ENCODE results near the gene ABI1.

ABI1 gene

DNA sequence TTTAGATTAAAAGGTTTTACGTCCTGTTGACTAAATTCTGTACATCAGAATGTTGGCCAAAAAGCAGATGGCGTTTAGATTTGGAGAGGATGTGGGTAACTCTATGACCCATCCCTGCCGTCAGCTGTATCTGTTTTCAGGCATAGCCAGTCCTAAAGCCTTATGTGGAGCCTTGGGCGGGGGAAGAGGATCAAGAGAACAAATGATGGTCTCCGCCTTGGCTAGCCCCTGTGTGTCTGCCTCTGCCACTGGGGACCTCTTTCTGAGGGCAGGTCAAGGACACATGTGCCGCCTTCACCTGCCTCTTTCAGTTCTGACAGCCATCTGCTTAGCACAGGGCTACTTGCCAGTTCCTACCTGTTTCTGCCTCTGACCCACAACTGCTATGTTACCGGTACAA lies 139.2 kb downstream of the ABI1 start:
- DNase-seq (ENCODE audit: low read depth in 2 of 2, low spot score in 1 of 2) = no peak

DNA sequence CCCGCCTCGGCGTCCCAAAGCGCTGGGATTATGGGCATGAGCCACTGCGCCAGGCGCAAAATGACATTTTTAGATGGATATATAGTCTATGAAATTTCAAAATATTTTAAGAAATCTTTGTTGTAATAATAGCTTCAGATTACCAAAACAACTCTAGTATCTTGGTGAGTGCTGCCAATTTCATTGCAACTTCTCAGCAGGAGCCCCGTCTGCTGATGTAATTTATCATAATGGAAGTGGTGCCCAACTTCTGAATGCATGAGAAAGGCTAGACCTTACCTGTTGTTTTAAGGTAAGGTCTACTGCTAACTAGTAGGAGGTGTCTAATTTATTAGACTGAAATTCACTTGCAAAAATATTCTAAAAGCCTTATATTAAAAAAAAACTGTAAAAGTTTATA lies 143.3 kb downstream of the ABI1 start:
- DNase-seq (ENCODE audit: low read depth in 2 of 2, low spot score in 1 of 2) = no peak

DNA sequence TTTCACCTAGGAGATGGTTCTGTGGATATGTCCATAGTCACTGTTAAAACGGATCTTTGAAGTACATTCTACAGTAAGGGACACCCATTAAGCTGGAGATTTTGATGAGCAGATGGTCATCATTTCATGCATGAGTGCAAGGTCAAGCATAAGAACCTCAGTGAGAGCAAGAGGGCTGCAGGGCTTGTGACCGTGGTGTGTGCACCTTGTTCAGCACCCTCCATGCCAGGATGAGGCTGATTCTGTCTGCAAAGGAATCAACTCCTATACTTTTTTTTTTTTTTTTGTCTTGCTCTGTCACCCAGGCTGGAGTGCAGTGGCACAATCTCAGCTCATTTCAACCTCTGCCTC lies 145.6 kb downstream of the ABI1 start:
- DNase-seq (ENCODE audit: low read depth in 2 of 2, low spot score in 1 of 2) = no peak

DNA sequence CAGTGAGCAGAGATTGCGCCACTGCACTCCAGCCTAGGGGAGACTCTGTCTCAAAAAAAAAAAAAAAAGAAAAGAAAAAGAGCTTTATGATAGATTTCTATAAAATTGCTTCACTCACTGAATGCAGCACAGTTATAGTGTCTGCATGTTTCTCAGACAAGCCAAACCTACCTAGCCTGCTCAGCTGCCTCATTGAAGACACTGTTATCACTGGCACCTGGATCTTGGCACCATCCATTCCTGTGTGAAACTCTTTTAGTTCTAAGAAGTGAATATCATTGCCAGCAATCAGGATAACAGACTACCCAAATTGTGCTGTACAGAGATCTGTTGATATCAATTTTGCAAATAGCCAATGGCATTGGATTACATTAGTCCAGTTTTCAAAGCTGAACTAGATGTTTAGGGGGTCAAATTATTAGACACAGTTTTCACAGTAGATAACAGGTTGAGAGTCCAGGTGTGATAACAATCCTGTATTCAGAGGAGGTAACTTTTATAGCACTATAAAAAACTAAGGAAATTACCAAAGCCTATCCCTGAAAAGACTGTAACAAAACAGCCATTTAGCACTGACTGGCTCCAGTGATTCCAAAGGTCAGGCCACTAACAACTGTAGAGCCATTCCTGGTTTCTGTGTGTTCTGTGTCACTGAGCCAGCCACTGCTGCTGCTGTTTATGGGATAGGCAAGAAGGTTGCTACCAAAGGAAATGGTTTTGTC lies 146.2 kb downstream of the ABI1 start:
- no peak for DNase-seq (ENCODE audit: low read depth in 2 of 2, low spot score in 1 of 2)

DNA sequence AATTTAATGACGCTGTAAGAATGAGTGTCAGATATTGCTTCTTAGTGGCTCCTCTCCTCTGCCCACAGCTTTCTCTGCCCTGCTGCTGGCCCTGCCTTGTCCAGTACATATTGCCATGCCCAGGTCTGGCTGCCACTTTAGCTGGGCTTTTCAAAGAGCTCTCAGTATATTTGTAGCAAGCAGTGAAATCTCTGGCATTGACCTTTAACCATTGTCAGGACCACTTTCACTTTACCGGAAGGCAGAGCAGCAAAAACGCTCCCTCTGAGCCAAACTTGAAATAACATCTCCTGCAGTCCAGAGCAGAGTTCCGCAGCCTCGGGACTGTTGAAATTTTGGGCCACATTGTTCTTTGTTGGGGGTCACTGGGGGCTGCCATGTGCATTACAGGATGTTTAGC lies 149.4 kb downstream of the ABI1 start:
- DNase-seq (ENCODE audit: low read depth in 2 of 2, low spot score in 1 of 2) = no peak

DNA sequence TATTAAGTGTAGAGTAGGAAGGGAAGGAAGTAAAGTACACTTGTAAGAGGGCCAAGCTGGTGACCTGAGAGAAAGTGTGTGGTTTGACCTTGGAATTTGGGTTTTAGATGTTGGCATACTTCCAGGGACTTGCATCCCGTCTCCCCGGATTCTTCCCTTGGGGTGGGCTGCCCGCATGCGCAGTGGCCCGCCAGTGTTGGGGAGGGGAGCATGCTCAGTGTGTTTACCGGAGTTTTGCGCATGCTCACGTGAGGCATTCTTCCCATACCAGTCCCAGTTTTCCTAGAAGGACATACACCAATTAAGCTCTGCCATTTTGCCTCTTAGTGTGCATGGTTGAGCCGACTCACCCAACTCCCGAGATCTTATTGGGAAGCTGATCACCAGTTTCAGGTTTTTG lies 153.8 kb downstream of the ABI1 start:
- DNase-seq (ENCODE audit: low read depth in 2 of 2, low spot score in 1 of 2) = no peak

DNA sequence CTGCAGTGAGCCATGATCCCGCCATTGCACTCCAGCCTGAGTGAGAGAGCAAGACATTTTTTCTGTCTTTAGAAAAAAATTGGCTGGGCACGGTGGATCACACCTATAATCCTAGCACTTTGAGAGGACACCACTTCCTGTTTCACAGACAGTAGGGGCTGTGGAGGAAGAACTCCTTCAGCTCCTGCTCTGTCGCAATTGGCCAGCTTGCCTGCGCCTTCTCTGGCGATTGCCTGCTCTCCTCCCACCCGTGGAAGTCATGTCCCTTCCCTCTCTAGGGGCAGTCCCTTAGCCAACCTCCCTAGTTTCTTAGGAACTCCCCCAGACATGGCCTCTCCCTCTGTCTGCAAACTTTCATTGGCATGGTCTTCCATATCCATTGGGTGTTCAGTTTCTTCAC lies 154.6 kb downstream of the ABI1 start:
- no peak for DNase-seq (ENCODE audit: low read depth in 2 of 2, low spot score in 1 of 2)

DNA sequence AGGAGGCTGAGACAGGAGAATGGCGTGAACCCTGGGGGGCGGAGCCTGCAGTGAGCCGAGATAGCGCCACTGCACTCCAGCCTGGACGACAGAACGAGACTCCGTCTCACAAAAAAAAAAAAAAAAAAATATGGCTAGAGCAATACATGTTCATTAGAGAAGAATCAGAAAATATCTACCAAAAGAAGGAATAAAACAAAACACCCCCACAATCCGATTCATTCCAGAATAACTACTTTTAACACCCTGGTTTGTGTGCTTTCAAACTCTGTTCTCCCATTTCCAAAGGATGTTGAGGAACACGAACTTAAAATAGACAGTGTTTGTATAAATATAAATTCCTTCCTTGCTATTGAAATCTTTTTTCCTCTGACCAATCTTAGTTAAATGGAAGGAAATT lies 156.8 kb downstream of the ABI1 start:
- DNase-seq (ENCODE audit: low read depth in 2 of 2, low spot score in 1 of 2) = no peak

DNA sequence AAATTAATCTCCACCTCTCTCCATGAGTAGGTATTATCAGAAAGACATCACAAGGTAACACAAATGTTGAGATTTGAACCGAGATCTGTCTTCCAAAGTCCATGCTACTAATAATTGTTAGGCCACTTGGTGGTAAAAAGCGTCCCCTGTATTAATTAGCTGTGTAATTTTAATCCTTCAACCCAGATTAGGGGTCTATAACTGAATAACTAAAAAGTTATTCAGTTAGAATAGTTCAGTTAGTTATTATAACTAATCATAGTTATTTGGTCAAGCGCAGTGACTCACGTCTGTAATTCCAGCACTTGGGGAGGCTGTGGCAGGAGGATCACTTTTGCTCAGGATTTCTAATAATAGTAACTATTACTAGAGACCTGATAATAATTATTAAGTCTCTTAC lies 157.7 kb downstream of the ABI1 start:
- no peak for DNase-seq (ENCODE audit: low read depth in 2 of 2, low spot score in 1 of 2)

DNA sequence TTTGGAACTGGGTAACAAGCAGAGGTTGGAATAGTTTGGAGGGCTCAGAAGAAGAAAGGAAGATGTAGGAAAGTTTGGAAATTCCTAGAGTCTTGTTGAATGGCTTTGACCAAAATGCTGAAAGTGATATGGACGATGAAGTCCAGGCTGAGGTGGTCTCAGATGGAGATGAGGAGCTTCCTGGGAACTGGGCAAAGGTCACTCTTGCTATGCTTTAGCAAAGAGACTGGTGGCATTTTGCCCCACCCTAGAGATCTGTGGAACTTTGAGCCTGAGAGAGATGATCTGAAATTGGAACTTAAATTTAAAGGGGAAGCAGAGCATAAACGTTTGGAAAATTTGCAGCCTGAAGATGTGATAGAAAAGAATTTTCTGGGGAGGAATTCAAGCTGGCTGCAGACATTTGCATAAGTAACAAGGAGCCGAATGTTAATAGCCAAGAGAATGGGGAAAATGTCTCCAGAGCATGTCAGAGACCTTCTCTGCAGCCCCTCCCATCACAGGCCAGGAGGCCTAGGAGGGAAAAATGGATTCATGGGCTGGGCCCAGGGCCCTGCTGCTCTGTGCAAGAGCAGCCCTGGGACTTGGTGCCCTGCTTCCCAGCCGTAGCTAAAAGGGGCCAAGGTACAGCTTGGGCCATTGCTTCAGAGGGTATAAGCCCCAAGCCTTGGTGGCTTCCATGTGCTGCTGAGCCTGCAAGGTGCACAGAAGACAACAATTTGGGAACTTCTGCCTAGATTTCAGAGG lies 159.7 kb downstream of the ABI1 start:
- no peak for DNase-seq (ENCODE audit: low read depth in 2 of 2, low spot score in 1 of 2)

DNA sequence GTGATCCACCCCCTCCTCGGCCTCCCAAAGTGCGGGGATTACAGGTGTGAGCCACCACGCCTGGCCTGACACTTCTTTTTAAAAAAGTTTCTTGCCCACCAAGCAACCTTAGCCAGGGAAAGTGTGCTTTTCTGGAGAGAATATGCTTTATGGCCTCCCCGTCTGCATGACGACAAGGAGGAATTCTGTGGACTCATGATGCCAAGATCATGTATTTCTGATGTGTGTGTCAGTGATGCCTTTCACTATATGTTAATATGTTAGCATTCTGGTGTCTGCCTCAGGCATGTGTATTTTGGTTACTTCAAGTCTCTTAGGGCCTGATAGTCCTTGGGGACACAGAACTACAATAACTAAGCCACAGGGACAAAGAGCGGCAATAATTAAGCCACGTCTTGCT lies 161.1 kb downstream of the ABI1 start:
- DNase-seq (ENCODE audit: low read depth in 2 of 2, low spot score in 1 of 2) = no peak

DNA sequence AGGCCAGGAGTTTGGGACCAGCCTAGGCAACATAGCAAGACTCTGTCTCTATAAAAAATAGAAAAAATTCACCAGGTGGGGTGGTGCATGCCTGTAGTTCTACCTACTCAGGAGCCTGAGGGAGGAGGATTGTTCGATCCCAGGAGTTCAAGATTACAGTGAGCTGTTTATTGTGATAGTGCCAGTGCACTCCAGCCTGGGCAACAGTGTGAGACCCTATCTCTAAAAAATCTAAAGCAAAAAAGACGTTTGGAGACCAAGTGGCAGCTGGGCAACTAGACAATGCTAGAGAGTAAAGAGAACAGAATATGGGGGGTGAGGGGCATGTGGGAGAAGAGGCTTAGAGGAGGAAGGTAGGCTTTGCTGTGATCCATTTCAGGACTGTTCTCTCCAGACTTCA lies 161.8 kb downstream of the ABI1 start:
- no peak for DNase-seq (ENCODE audit: low read depth in 2 of 2, low spot score in 1 of 2)

DNA sequence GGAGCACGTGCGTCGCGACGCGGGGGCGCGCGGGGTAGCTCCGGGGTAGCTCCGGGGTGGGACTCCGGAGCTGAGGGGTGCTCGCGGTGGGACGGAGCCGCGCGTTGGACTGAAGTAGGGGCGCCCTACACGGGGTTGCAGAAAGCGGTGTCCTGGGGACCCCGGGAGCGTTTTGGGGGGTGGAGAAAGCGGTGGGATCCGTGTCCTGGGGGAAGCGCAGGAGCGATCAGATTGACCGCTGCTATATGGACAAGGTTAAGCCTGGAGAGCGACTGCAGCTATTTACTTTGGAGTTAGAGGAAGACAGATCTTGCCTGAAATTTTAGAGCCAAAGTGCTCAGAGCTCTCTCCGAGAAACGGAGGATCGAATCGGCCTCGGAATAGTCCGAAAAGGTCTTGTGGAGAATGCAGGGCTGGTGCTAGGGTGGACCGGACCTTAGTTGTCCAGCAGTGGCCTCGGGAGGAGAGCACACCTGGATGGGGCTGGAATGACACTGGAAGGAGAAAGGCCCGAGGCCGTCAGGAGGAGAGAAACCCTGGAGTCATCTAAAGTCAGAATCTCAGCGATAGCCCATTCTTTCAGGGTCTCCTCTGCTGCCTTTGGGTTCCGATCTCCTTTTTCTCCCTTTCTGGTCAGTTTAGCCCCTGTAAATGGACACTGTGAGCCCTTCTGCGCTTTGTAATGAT lies 162.7 kb downstream of the ABI1 start:
- no peak for DNase-seq (ENCODE audit: low read depth in 2 of 2, low spot score in 1 of 2)

DNA sequence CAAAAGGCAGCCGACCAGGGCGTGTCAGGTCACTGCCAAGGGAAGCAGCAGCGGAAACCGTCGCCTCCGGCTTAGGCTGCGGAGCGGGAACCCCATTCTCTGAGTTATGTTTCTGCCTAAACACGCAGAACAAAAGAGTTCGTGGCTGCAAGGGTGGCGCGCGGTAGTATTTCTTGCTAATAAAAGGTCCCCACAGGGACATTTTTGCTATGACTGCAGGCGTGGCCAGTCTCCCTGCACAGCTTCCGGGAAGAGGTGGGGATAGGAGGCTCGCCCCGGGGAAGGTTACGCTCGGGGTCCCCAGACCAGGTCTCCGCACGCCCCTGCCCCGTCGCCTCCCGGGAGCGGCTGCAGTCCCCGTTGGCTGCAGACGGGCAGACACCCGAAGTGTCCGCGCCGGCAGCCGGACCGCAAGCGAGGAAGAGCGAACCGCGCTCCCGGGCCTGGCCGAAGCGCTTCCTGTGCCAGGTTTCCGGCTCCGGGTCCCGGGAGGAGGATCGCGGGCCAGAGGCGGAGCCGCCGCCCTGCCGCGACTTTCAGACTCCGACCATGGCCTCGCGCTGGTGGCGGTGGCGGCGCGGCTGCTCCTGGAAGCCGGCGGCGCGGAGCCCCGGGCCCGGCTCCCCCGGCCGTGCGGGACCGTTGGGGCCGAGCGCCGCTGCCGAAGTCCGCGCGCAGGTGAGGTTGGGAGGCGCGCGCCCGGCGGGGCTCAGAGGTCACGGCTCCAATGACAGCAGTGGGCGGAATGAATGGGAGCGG lies 163.4 kb downstream of the ABI1 start, which contains the start of gene PDSS1:
TSS of gene PDSS1 (plus strand) at position 539 of the 759 bp plus-strand sequence. CDS start at position 550, 11 bp downstream.
- DNase-seq (ENCODE audit: low read depth in 2 of 2, low spot score in 1 of 2) = peak; percentile 14 to 38

DNA sequence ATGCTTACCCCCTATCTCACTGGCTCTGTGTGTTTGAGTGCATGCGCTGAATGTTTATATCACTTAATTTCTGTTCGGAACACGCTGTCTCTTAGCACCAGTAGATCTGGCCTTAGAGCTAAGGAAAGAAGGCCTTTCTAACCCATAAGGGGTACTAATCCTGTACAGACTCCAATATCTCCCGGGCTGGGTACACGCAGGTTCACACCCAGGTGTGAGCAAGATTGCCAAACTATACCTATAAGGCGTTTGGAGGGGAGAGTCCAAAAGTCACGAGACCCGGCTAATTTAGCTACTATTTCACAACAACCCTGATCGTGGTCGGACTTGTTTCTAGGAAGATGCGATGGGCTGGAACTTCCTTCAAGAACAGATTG lies 164.0 kb downstream of the ABI1 start:
- no peak for DNase-seq (ENCODE audit: low read depth in 2 of 2, low spot score in 1 of 2)

Data from stimulated activated CD8-positive, alpha-beta memory T cell treated with anti-CD3 and anti-CD28 coated beads, Interleukin-4, amount 100 ng/mL, for 4 hours (primary cell).